Gastroesophageal sphincter (tissue), 4 donors: ENCODE data around the gene CYTH3. TPM values are rescaled to one million over a fixed set of nuclear protein-coding genes. Genes with fewer than 3 reads are reported as not detected.

Experiments
- ATAC-seq: fragments of 150-250 bp; one replicate; pipeline ENCODE4 v1.9.1; 2016; ENCODE audit warnings: mild to moderate bottlenecking, moderate library complexity
- H3K27ac ChIP-seq, 4 donors: fragments of 200-600 bp; sonication (generic) in 3 of 4; 1 replicate in 3 of 4; 2 replicates in 1 of 4; pipeline ENCODE4 v1.5.1; 2016 to 2019
- H3K27me3 ChIP-seq: fragments of 200-600 bp; sonication (generic); one replicate; pipeline ENCODE4 v1.5.1; 2019
- H3K36me3 ChIP-seq, 2 donors: fragments of 200-600 bp; sonication (generic); one replicate each; pipeline ENCODE4 v1.5.1; 2019; ENCODE audit warnings: control low read depth in 1 of 2
- H3K4me1 ChIP-seq, 3 donors: fragments of 200-600 bp; sonication (generic); 1 replicate in 2 of 3; 2 replicates in 1 of 3; pipeline ENCODE4 v1.5.1; 2016 to 2019; ENCODE audit warnings: control low read depth in 2 of 3
- H3K4me3 ChIP-seq, 2 donors: fragments of 200-600 bp; sonication (generic); one replicate each; pipeline ENCODE4 v1.5.1; 2019; ENCODE audit warnings: mild to moderate bottlenecking in 1 of 2, moderate library complexity in 1 of 2
- H3K9me3 ChIP-seq, 3 donors: fragments of 200-600 bp; sonication (generic); one replicate each; pipeline ENCODE4 v1.5.1; 2017 to 2019; ENCODE audit warnings: control low read depth in 2 of 3
- CTCF ChIP-seq, 4 experiments: fragments of 200-600 bp in 2 of 4; fragments of 450-650 bp in 2 of 4; sonication (generic) in 1 of 4; IDR thresholded peaks; one replicate each; pipeline ENCODE4 v1.5.1; 2017 to 2019; ENCODE audit warnings: antibody characterized with exemption in 4 of 4, mild to moderate bottlenecking in 2 of 4, moderate library complexity in 2 of 4
- EP300 ChIP-seq: sonication (generic); formaldehyde crosslinking; IDR thresholded peaks from one replicate; pipeline ENCODE4 v1.6.1; 2017; ENCODE audit warnings: antibody characterized with exemption, mild to moderate bottlenecking
- POLR2A ChIP-seq, 2 donors: fragments of 450-650 bp; IDR thresholded peaks; one replicate each; pipeline ENCODE4 v1.6.1; 2017; ENCODE audit warnings: antibody characterized with exemption in 2 of 2, mild to moderate bottlenecking in 2 of 2, moderate library complexity in 1 of 2
- POLR2AphosphoS5 ChIP-seq: sonication (generic); formaldehyde crosslinking; IDR thresholded peaks from one replicate; pipeline ENCODE4 v1.6.1; 2017; ENCODE audit warnings: antibody characterized with exemption
- WGBS, 2 donors: methylation state at CpG; one replicate each; pipeline ENCODE4 v1.1.5; 2018; ENCODE audit warnings: low coverage in 1 of 2; 5-methylcytosine and 5-hydroxymethylcytosine counted together
- total RNA-seq, 4 donors: library from RNA; depleted of rRNA; stranded (reverse); fragments of >200 nt; gene quantifications; one replicate each; pipeline ENCODE4 v1.1.0, GENCODE V29; 2016

CYTH3 gene
- total RNA-seq, 4 donors from 2014 or later = 25.8 to 61.9 (median 39.4) TPM

- Histone ChIP-seq H3K36me3 (peaks cover 0 to 84% of the 10 kb centered on the region in 2 donors), H3K27ac (no peak overlapping the region), H3K9me3 (no peaks in the 10 kb centered on the region), H3K4me3 (no peak overlapping the region), H3K4me1 (peaks cover 0 to 21% (median 0%) of the 10 kb centered on the region in 3 donors), H3K27me3 (no peaks in the 10 kb centered on the region)
- no peak for TF ChIP-seq POLR2A (IDR thresholded peaks at IDR 0.05)
- no peak for TF ChIP-seq CTCF (IDR thresholded peaks at IDR 0.05)
- no peak for TF ChIP-seq POLR2AphosphoS5
- no peak for TF ChIP-seq EP300
- WGBS, 2 donors = 88 to 100% methylated on average over 2 to 7 of the region's 22 CpGs
- no peak for ATAC-seq
These were observed 104.6 kb downstream of the CYTH3 start for GRCh38 chr7:6167587-6168476.

- Histone ChIP-seq H3K36me3 (peaks cover 0 to 84% of the 10 kb centered on the region in 2 donors), H3K4me3 (no peak overlapping the region), H3K27ac (no peak overlapping the region), H3K27me3 (no peaks in the 10 kb centered on the region), H3K4me1 (peaks cover 0 to 27% (median 0%) of the 10 kb centered on the region in 3 donors), H3K9me3 (no peaks in the 10 kb centered on the region)
- ATAC-seq = no peak
- TF ChIP-seq EP300 (no peak), POLR2A (IDR thresholded peaks at IDR 0.05) (no peak), CTCF (IDR thresholded peaks at IDR 0.05) (no peak), POLR2AphosphoS5 (no peak)
- WGBS, 2 donors = 81 to 90% methylated on average over 4 to 5 of the region's 13 CpGs
These were observed 105.3 kb downstream of the CYTH3 start for GRCh38 chr7:6167004-6167551.

GRCh38 chr7:6166443-6166891, 106.0 kb downstream of the CYTH3 start:
- Histone ChIP-seq H3K4me3 (no peak overlapping the region), H3K9me3 (no peaks in the 10 kb centered on the region), H3K4me1 (peaks cover 0 to 28% (median 3%) of the 10 kb centered on the region in 3 donors), H3K36me3 (peaks cover 0 to 84% of the 10 kb centered on the region in 2 donors), H3K27me3 (no peaks in the 10 kb centered on the region), H3K27ac (no peak overlapping the region)
- no peak for ATAC-seq
- TF ChIP-seq CTCF (IDR thresholded peaks at IDR 0.05) (no peak), EP300 (no peak), POLR2A (IDR thresholded peaks at IDR 0.05) (no peak), POLR2AphosphoS5 (no peak)
- 60 to 100% methylated on average over 1 to 2 of the region's 13 CpGs for WGBS, 2 donors

GRCh38 chr7:6165521-6166320, 106.7 kb downstream of the CYTH3 start:
- Histone ChIP-seq H3K27me3 (no peaks in the 10 kb centered on the region), H3K4me3 (no peak overlapping the region), H3K4me1 (peaks cover 0 to 35% (median 3%) of the 10 kb centered on the region in 3 donors), H3K9me3 (no peaks in the 10 kb centered on the region), H3K36me3 (peaks cover 0 to 81% of the 10 kb centered on the region in 2 donors), H3K27ac (peak overlapping the region in 1 of 4 donors; percentile 18)
- TF ChIP-seq EP300 (no peak), POLR2AphosphoS5 (no peak), POLR2A (IDR thresholded peaks at IDR 0.05) (no peak), CTCF (IDR thresholded peaks at IDR 0.05) (no peak)
- 84 to 87% methylated on average over 7 to 12 of the region's 36 CpGs for WGBS, 2 donors
- no peak for ATAC-seq
